ENCODE data around the gene PHF20. TPM values are rescaled to one million over a fixed set of nuclear protein-coding genes. Genes with fewer than 3 reads are reported as not detected.

Gene PHF20
- total RNA-seq, 1 experiment from 2014 or later: 65.8 TPM

DNA sequence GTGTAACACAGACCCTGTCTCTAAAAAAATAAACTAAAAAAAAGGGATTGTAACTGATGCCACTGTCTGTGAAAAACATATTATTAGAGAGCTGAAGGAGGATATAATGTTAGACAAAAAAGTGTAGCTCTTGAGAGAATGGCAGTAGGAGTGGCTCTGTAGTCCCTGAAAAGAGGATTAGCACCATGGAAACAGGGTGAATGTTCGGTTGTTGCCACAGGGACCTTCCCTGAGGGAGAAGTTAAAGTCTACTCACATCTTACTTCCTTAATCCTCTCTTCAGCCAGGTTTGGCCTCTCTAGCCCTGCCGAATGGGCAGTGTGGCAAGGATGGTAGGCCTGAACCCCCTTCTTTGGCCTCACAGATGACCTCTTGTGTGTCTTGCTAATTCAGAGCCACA, 170.4 kb downstream of the PHF20 start:
- H3K4me1 Mint-ChIP-seq: peaks cover 13% of the 10 kb centered on the region
- TF ChIP-seq, protein P1, sequence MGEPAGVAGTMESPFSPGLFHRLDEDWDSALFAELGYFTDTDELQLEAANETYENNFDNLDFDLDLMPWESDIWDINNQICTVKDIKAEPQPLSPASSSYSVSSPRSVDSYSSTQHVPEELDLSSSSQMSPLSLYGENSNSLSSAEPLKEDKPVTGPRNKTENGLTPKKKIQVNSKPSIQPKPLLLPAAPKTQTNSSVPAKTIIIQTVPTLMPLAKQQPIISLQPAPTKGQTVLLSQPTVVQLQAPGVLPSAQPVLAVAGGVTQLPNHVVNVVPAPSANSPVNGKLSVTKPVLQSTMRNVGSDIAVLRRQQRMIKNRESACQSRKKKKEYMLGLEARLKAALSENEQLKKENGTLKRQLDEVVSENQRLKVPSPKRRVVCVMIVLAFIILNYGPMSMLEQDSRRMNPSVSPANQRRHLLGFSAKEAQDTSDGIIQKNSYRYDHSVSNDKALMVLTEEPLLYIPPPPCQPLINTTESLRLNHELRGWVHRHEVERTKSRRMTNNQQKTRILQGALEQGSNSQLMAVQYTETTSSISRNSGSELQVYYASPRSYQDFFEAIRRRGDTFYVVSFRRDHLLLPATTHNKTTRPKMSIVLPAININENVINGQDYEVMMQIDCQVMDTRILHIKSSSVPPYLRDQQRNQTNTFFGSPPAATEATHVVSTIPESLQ (CRISPR knock-in tag; IDR thresholded peaks at IDR 0.05): no peak
- TF ChIP-seq, protein P2, sequence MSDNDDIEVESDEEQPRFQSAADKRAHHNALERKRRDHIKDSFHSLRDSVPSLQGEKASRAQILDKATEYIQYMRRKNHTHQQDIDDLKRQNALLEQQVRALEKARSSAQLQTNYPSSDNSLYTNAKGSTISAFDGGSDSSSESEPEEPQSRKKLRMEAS (CRISPR knock-in tag; IDR thresholded peaks at IDR 0.05): no peak
- TF ChIP-seq MXD4 (CRISPR knock-in tag; IDR thresholded peaks at IDR 0.05; ENCODE audit: borderline replicate concordance) (no peak), OVOL2 (CRISPR knock-in tag; IDR thresholded peaks at IDR 0.05; ENCODE audit: borderline replicate concordance) (no peak), ZNF263 (CRISPR knock-in tag; IDR thresholded peaks at IDR 0.05; ENCODE audit: low read depth) (no peak), JUN (CRISPR knock-in tag; IDR thresholded peaks at IDR 0.05) (no peak), ZNF138 (CRISPR knock-in tag; conservative IDR thresholded peaks at IDR 0.05) (no peak), JAZF1 (CRISPR knock-in tag; IDR thresholded peaks at IDR 0.05) (no peak)
- TF ChIP-seq, protein P3, sequence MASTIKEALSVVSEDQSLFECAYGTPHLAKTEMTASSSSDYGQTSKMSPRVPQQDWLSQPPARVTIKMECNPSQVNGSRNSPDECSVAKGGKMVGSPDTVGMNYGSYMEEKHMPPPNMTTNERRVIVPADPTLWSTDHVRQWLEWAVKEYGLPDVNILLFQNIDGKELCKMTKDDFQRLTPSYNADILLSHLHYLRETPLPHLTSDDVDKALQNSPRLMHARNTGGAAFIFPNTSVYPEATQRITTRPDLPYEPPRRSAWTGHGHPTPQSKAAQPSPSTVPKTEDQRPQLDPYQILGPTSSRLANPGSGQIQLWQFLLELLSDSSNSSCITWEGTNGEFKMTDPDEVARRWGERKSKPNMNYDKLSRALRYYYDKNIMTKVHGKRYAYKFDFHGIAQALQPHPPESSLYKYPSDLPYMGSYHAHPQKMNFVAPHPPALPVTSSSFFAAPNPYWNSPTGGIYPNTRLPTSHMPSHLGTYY (CRISPR knock-in tag; IDR thresholded peaks at IDR 0.05): no peak
- TF ChIP-seq, protein P4, sequence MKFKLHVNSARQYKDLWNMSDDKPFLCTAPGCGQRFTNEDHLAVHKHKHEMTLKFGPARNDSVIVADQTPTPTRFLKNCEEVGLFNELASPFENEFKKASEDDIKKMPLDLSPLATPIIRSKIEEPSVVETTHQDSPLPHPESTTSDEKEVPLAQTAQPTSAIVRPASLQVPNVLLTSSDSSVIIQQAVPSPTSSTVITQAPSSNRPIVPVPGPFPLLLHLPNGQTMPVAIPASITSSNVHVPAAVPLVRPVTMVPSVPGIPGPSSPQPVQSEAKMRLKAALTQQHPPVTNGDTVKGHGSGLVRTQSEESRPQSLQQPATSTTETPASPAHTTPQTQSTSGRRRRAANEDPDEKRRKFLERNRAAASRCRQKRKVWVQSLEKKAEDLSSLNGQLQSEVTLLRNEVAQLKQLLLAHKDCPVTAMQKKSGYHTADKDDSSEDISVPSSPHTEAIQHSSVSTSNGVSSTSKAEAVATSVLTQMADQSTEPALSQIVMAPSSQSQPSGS (CRISPR knock-in tag; IDR thresholded peaks at IDR 0.05; ENCODE audit: borderline replicate concordance, low read depth): no peak
- POLR2A ChIA-PET: no interaction called here
- no peaks in the 10 kb centered on the region for H3K9me3 Mint-ChIP-seq
- CTCF ChIA-PET: interaction anchor here (1.4 to 3.9 kb wide), 2 partner anchors 12 to 49 kb away, joined by 5 to 23 read pairs; partner anchors contain the start of gene SCAND1
- ATAC-seq (no peak), DNase-seq (ENCODE audit: low spot score) (no peak)
- peaks cover 39% of the 10 kb centered on the region for H3K36me3 Mint-ChIP-seq
- no peak overlapping the region for H3K4me3 Mint-ChIP-seq
- H3K27me3 Mint-ChIP-seq (ENCODE audit: low read depth): no peaks in the 10 kb centered on the region
- H3K27ac Mint-ChIP-seq: no peak overlapping the region

DNA sequence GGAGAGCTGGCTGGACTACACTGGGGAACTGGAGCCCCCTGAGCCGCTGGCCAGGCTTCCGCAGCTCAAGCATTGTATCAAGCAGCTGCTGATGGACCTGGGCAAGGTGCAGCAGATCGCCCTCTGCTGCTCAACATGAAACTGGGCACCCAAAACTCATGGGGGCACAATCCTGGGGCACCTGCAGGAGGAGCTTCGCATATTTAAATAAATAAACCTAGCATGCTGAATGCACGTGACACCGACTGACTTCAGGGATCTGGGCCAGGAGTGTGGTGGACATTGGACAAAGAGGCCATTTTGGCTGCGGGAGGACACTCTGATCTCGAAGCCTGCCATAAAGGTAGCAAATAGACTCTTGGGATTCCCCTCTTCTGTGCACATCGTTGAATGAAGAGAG, 175.7 kb downstream of the PHF20 start:
- H3K4me1 Mint-ChIP-seq: peaks cover 5% of the 10 kb centered on the region
- peak; percentile 67 for DNase-seq (ENCODE audit: low spot score)
- H3K27ac Mint-ChIP-seq: peak overlapping the region; percentile 89
- peaks cover 24% of the 10 kb centered on the region for H3K36me3 Mint-ChIP-seq
- CTCF ChIA-PET: interaction anchor here (0.5 to 2.6 kb wide), 42 partner anchors 9 to 468 kb away, joined by 3 to 28 read pairs (median 5); partner anchors contain the start of genes CNBD2, ERGIC3, RBM39 and SPAG4
- H3K4me3 Mint-ChIP-seq: no peak overlapping the region
- H3K9me3 Mint-ChIP-seq: no peaks in the 10 kb centered on the region
- TF ChIP-seq, protein P5, sequence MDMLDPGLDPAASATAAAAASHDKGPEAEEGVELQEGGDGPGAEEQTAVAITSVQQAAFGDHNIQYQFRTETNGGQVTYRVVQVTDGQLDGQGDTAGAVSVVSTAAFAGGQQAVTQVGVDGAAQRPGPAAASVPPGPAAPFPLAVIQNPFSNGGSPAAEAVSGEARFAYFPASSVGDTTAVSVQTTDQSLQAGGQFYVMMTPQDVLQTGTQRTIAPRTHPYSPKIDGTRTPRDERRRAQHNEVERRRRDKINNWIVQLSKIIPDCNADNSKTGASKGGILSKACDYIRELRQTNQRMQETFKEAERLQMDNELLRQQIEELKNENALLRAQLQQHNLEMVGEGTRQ (CRISPR knock-in tag; IDR thresholded peaks at IDR 0.05): 0 out of 2 replicates have a peak, but pooled peaks have one; percentile 23
- TF ChIP-seq, protein P6, sequence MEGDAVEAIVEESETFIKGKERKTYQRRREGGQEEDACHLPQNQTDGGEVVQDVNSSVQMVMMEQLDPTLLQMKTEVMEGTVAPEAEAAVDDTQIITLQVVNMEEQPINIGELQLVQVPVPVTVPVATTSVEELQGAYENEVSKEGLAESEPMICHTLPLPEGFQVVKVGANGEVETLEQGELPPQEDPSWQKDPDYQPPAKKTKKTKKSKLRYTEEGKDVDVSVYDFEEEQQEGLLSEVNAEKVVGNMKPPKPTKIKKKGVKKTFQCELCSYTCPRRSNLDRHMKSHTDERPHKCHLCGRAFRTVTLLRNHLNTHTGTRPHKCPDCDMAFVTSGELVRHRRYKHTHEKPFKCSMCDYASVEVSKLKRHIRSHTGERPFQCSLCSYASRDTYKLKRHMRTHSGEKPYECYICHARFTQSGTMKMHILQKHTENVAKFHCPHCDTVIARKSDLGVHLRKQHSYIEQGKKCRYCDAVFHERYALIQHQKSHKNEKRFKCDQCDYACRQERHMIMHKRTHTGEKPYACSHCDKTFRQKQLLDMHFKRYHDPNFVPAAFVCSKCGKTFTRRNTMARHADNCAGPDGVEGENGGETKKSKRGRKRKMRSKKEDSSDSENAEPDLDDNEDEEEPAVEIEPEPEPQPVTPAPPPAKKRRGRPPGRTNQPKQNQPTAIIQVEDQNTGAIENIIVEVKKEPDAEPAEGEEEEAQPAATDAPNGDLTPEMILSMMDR (IDR thresholded peaks at IDR 0.05): 0 out of 2 replicates have a peak, but pooled peaks have one; percentile 32
- TF ChIP-seq, protein P7, sequence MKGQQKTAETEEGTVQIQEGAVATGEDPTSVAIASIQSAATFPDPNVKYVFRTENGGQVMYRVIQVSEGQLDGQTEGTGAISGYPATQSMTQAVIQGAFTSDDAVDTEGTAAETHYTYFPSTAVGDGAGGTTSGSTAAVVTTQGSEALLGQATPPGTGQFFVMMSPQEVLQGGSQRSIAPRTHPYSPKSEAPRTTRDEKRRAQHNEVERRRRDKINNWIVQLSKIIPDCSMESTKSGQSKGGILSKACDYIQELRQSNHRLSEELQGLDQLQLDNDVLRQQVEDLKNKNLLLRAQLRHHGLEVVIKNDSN (CRISPR knock-in tag; IDR thresholded peaks at IDR 0.05): peak; percentile 18; the same call in 1 of the 2 replicates
- TF ChIP-seq, protein P8, sequence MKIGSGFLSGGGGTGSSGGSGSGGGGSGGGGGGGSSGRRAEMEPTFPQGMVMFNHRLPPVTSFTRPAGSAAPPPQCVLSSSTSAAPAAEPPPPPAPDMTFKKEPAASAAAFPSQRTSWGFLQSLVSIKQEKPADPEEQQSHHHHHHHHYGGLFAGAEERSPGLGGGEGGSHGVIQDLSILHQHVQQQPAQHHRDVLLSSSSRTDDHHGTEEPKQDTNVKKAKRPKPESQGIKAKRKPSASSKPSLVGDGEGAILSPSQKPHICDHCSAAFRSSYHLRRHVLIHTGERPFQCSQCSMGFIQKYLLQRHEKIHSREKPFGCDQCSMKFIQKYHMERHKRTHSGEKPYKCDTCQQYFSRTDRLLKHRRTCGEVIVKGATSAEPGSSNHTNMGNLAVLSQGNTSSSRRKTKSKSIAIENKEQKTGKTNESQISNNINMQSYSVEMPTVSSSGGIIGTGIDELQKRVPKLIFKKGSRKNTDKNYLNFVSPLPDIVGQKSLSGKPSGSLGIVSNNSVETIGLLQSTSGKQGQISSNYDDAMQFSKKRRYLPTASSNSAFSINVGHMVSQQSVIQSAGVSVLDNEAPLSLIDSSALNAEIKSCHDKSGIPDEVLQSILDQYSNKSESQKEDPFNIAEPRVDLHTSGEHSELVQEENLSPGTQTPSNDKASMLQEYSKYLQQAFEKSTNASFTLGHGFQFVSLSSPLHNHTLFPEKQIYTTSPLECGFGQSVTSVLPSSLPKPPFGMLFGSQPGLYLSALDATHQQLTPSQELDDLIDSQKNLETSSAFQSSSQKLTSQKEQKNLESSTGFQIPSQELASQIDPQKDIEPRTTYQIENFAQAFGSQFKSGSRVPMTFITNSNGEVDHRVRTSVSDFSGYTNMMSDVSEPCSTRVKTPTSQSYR (CRISPR knock-in tag; IDR thresholded peaks at IDR 0.05): no peak
- ATAC-seq: peak; percentile 96
- POLR2A ChIA-PET: interaction anchor here (1.0 kb wide), 1 partner anchor 205 kb away, joined by 3 read pairs; the partner anchor contains the start of gene RBM39
- H3K27me3 Mint-ChIP-seq (ENCODE audit: low read depth): no peaks in the 10 kb centered on the region
